GM18861 (cell line): ENCODE results near the gene LHX8.
"Not testable (repeated sequence)": the region's sequence is repeated elsewhere in the genome, so short reads cannot be mapped to it uniquely, and the experiment has no call there.

Experiments
- ATAC-seq: cut with Tn5 transposase; IDR thresholded peaks from one replicate; pipeline ENCODE4 v1.9.1; 2021; ENCODE audit not compliant: unreplicated experiment

LHX8 gene

DNA sequence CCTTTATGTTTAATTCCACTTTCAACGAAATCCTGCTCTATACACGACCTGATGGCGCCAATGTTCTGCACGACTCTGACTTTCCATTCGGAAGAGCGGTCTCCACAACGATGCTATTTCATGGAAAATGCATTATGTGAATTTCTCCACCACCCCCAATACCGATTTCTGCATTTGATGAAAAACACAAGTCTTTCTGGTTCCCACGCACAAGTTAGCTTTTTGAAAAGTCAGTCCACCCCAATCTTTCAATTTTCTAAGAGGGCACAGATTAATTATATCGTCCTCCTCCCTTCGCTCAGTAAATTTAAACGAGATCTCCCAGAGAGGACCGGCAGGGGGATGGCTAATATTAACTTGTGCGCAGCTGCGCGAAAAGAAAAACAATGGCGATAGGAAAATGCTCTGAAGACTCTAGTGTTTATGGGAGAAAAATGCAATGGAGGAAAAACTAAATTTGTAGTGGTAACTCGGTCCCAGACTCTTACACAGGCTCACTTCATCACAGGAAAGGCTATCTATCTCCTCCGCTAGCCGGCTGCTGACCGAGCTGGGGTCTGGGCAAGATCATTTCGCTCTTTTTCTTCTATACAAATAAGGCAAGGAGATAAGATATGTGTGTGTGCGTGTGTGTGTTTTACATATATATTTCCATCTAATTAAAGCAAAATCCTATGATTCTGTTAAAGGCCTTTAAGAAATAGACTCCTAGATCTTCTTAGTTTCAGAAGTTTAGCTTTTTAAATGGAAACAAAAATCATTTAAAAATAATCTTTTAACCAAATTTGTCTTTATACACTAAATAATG lies 1.2 kb upstream of the LHX8 start:
- no peak for ATAC-seq

DNA sequence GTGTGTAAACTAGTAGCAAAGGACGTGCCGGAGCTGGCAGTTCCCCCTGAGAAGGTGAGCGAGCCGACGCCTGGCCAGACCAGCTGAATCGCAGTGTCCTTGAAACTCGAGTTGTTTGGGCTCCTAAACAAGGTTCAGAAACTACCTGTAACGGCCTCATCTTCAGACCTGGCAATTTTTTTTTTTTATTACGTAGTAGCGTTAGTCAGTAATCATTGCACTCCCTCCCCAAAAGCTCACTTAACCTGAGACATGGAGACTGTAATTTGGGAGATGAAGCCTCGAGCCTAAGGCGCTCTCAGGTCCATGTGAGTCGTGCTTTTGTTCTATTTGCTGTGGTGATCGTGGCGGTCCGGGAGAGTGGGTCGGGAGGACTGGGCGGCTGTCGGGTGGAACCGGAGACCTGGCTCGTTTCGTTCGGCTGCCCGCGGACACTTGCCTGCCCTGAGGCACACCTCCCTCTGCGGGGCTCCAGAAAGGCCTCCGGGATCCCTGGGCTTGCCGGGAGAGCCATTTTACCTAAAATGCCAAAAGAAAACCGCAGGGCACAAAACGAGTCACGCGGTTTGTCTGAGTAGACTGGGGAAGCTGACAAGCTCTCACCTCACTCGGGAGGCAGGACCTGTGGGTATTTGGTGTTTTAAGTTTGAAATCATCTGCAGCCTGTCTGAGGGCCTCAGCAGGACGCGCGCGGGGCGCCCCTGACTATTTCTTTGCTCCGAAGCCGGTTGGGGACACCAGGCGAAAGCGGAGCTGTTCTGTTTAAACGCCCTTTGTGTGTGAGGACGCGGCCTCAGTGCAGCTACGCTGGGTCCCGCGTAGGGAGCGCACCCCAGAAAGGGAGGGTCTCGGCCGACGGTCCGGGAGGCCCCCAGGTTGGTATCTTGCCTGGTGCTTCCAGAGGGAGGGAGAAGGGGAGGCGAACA lies 722 bp downstream of the LHX8 start:
- no peak for ATAC-seq

DNA sequence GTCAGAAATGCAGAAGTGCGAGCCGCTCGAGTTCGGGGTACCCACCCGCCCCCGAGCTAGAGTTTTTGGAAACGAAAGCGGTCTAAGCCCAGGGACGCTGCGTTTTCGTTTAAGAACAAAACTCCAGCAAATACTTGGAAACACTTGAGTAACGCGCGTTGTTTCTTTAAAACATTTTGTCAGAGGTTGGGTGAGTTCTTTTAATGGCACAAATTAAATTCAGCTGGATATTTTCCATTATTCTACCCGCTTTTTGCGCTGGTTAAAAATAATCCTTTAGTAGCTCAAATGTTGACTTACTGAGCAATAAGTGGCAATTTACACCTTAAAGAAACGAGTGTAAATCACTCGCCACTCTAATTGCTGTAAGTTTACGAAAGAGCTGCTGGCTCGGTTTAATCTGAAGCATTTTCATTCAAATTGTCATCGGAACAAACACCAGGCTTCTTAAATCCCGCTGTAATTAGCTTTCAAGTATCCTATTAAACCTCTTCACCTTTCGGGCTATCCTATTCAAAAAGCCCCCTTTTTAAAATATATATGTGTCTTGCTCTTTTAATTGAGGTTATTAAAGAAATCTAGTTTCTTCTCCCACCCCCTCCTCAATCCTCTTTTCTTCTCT lies 1.5 kb downstream of the LHX8 start:
- no peak for ATAC-seq

DNA sequence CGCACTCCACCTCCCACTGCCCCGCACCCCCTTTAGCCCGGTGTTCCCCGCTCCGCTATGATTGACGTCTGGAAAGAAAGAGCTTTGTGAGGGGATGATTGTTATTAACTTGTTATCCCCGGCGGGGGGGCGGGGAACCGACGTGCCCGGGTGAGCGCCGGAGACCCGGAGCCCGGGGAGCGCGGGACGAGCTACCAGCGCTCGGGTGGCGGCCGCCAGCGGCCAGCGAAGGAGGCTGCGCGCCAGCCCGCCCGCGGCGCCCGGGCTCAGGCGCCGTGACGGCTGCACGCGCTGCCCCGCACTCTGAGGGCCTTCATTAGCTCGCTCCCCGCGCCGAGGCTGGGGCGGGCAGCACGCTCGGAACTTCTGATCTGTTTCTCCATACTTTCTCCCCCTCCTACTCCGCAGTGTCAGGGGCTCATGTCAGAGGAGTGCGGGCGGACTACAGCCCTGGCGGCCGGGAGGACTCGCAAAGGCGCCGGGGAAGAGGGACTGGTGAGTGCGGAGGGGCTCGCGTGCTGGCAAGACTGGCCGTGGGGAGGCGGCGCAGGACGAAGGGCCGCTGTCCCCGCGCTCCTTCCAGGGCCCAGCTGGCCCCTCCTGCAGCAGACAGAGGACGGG lies 2.1 kb downstream of the LHX8 start:
- ATAC-seq = no peak

DNA sequence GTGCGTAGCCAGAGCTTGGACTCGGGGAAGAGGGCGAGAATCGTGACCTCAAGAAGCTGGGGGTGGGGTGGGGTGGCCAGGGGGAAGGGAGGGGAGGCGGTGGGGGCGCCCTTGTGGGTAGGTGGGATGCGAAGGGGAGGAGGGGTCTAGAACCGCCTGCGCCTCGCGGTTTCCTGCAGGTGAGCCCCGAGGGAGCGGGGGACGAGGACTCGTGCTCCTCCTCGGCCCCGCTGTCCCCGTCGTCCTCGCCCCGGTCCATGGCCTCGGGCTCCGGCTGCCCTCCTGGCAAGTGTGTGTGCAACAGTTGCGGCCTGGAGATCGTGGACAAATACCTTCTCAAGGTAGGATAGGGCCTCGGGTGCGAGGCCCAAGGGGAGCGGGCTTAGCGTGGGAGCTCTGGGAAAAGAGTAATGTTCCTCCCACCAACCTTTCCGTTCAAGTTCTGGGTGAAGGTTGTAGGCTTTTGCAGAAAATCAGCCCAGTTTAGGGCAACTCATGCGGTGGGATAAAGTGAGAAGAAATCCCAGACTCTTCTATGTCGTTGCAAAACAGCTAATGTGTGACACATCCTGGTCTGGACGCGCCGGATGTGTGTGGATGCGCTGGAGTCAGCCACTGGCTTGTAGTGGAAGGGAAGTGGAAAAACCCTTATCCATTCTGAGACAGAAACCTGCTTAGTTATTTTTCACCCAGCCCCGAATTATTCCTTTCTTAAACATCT lies 2.9 kb downstream of the LHX8 start:
- no peak for ATAC-seq

DNA sequence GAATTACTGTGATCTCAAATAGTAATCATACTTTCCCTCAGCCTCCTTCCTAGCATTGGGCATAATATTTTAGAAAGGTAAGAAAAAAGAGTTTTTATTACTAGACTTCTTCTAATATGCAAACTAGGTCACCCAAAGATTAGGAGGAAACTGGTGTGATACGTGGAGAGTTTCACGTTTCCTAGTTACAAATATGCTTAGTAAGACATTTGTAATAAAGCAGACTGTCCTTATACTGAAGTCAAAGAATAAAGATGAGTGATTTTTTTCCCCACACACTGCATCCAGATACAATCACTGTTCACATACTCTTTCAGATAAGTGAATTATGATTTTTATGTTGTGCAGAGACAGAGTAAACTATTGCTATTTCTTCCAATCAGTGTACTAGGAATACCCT lies 17.9 kb downstream of the LHX8 start:
- ATAC-seq = no peak

DNA sequence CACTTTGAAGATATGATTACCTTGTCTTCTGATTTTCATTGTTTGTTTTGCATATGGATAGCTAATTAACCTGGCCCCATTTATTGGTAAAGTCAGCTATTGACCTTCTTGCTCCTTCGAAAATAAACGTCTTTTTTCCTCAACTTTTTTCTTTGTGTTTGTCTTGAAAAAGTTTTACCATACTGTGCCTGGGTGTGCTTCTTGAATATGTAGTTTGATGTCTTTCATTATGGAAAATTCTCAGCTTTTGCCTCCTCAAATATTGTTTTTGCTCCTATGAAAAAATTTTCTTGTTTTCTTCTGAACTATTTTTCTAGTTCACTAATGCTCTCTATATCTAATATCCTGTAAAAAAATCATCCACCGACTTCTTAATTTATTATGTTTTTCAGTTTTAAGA lies 25.0 kb downstream of the LHX8 start:
- no peak for ATAC-seq

DNA sequence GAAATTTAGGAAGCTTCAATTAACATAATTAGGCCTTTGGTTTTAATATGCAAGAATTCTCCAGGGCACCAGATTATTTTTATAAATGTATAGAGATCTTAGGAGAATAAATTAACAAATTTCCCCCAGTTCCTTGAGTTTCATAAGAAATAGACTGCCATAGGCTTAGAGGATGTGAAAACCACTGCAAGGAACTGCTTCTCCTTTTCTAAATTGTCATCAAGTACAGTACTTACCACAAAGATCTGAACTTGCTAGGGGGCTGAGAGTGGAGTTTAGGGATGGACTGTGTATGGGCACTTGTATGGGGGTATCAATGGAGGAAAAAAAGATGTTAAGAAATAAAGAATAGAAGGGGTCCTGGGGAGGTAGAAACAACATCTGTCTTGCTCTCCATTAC lies 31.1 kb downstream of the LHX8 start:
- no peak for ATAC-seq

DNA sequence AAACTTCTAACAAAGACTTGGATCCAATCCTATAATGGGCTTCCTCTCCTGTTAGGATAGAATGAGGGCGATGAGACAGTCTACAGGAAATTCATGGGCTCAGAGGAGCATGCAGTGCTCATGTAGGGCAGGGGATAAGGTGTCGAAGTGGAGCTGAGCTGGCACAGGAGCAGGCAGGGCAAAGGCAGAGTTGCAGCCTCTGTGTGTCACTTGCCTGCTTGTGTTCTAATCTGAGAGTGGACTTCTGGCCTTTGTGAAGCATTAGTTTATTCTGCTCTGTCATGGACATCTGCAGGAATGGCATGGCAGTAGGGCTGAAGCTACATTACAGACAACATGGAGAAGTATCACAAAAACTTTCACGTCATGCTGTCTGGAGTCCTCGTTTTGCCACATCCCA lies 32.6 kb downstream of the LHX8 start:
- ATAC-seq = no peak

DNA sequence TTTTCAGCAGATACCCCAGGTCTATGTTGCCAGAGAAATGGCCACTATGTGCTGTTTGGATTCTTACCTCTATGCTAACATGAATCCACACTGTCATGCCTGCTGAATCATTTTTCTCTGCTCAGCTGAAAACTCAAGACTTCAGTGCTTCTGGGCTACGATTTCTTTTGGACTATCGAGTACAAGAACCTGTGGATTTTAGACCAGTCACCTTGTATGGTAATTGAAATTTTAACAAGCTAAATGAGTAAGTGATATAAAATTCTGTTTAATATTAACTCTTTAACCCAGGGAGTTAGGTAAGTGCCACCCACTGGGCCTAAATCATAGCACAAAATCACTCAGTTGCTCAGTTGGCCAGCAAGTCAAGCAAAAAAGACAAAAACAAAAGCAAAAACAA lies 35.8 kb downstream of the LHX8 start:
- ATAC-seq = no peak

DNA sequence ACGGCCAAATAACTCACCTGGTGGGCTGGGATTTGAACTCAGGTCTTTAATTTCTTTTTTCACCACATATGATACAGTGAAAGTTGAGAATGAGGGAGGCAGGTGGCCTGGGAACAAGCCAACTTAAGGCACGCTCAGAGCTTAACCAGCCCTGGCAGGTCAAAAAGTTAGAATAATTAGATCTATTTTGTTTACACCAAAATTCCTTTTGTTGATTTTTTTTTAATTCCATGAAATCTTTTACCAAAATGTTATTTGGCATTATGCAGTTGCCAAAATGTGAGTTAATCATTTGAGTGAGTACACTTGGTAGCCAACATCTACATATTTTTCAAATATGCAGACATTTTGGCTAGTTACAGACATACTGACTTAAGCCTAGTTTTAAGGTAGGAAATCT lies 36.8 kb downstream of the LHX8 start:
- ATAC-seq = no peak

DNA sequence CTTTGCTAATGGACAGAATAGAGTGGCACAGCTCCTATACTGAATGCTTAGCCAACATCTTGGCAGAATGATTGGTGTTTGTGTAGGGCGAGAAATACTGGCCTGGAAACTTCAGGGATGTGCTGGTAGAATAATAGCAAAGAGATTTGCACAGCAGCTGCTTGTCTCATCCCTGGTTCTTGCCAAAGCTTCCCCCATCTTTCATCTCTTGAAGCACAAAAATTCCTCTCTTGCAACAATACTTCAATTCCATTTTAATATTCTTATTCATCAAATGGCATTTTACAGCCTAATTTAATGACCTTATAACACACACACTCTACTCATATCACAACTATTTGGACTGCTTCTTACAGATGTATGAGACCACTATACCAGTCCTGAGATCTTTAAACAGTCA lies 37.7 kb downstream of the LHX8 start:
- ATAC-seq = no peak

DNA sequence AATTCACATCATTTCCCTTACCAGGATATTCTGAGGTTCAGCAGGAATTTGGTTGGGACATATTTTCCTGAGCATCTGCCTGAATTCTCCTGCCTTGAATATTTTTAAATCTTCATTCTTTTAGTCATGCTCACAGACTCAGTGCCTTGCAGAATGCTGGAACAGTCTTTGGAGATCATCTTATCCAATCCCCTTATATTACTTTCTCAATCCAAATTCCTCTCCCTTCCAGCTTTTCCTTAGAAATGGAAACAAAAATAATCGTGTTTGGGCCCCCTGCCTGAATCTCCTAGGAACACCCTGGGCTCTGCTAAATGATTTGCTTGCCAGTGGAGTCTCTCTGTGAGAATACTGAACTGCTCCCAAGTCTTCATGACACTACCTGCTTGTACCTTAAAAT lies 38.4 kb downstream of the LHX8 start:
- no peak for ATAC-seq

DNA sequence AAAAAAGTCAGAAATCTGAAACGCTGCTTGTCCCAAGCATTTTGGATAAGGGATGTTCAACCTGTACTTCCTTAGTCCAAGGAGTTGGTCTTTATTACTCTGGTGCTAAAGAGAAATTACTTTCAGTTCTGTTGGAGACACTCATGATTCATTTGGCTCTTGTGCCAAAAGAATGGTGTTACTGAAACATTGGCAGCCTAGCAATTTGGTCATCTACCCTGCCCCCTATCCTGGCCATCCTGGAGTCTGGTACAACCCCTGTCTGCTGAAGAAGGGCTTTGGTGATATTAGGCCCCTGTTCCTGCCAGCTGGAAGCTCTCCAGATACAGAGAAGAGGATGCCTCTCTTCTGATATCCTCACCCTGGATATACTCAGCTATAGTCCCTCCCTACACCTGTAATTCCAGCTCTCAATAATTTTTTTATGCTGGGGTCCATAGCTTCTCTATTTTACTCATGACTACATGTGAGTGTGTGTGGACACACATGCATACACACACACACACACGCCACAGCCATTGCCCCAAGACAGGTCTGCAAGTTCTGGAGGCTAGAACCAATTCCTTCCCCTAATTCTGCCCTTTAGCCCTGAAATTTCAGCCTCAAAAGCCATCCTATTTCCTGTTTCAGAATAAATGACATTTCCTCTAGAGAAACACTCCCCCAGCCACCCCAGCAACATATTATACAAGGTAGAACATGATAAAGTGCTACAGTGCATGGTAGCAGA lies 40.0 kb downstream of the LHX8 start:
- no peak for ATAC-seq

DNA sequence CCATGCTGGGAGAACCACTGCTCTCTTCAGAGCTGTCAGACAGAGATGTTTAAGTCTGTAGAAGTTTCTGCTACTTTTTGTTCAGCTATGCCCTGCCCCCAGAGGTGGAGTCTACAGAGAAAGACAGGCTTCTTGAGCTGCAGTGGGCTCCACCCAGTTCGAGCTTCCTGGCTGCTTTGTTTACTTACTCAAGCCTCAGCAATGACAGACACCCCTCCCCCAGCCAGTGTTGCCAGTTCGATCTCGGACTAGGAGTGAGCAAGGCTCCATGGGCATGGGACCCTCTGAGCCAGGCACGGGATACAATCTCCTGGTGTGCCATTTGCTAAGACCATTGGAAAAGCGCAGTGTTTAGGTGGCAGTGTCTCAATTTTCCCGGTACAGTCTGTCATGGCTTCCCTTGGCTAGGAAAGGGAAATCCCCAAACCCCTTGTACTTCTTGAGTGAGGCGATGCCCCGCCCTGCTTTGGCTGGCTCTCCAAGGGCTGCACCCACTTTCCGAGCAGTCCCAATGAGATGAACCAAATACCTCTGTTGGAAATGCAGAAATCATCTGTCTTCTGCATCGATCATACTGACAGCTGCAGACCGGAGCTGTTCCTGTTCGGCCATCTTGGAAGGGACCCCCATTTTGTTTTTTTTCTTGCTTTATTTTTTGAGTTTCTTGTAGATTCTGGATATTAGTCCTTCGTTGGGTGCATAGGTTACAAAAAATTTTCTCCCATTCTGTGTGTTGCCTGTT lies 47.2 kb downstream of the LHX8 start:
- not testable (repeated sequence) for ATAC-seq

DNA sequence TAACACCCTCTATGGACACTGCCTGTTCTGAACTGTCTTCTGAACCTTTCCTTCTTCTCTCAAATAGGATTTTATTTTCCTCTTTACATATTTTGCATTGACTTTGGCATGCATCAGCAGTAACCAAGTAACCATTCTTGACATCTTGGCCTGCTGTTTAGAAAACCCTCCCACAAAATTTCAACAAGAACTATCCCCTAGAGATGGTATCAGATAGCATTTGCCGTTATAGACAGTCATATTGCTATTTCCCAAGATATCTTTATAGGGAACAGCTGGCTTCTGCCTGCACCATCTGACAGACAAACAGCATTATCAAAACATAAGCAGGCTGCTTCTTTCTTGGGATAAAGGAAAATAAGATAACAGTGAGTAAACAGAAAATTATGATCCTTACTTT lies 54.7 kb downstream of the LHX8 start:
- no peak for ATAC-seq

DNA sequence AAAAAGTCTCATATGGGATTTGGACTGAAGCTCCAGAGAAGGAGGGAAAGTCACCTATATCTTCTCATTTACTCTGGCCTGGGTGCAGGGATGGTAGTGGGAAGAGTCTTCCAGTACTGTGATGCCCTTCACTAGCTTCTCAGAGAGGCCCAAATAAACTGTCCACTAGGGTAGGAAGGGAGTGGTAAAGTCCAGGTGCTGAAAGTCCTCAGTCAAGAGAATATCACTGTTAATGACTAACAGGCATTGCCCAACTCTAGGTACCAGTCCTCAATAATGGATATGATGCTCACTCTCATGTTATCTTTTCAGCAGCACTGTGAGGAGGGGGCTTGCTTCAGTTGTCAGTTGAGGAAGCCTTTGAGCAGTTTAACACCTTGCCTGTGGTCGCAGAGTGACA lies 64.0 kb downstream of the LHX8 start:
- no peak for ATAC-seq

DNA sequence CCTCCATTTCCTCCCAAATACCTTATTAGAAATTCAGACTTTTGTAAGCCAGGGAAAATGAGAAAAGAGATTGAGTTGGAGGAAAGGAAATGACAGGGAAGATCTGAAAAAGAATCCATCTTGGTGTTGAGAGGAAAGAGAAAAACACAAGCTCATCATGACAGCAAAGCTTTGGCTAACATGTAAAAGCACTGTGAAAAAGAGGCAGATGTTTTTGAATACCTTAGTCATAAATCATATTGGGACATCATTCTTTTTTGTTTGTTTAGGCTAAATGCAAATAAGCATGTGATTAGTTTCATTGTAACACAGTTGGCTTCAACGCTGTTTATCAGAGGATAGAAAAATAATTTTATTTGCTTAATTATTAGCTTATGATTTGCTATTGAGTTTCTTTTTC lies 64.6 kb downstream of the LHX8 start:
- ATAC-seq = no peak

DNA sequence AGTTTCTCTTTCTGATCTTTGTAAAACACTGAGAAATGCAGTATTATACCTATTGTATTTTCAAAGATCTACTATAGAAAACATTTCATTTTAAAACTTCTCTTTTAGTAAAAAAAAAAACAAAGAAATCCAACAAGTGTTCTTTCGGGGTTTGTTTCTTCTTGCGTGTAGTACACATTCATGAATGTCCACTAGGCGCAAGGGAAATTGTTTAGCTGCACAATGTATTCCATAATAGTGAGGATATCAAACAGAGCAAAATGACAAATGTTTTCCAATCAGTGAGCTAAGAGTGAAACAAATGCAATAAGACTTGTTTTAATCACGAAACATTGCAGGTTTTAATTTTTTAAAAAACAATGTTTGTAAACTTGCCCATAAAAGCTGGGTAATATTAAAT lies 68.6 kb downstream of the LHX8 start:
- no peak for ATAC-seq
